HG02610 (cell line): ENCODE results near the gene FIGNL1.

Experiments
- ATAC-seq: cut with Tn5 transposase; IDR thresholded peaks from one replicate; pipeline ENCODE4 v1.9.1; 2021; ENCODE audit warnings: mild to moderate bottlenecking, moderate library complexity; ENCODE audit not compliant: unreplicated experiment

The FIGNL1 gene

DNA sequence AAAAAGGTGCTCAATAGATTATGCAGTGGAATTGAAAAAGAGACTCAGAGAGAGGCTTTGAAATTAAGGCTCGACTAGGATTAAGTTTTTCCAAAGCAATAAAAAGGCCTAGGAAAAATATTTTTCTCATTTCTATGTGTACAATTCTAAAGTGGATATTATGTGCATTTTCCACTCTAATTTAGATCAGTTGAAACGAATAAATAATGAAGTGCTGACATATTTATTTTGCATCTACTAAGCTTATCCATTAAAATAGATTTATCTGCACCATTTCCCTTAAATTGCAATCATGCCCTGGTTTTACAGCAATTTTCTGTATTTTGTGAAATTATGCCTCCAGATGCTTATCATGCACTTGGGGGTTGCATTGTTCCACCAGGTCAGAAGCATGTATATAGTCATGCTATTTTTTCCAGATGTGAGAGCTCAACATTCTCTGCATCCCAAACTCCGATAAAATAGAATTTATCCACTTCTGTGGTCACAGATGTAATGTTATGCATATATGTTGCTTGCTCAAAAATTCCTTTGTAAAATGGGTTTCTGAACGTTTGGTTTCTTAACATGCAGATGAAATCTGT lies 18.3 kb downstream of the FIGNL1 start:
- ATAC-seq: no peak

DNA sequence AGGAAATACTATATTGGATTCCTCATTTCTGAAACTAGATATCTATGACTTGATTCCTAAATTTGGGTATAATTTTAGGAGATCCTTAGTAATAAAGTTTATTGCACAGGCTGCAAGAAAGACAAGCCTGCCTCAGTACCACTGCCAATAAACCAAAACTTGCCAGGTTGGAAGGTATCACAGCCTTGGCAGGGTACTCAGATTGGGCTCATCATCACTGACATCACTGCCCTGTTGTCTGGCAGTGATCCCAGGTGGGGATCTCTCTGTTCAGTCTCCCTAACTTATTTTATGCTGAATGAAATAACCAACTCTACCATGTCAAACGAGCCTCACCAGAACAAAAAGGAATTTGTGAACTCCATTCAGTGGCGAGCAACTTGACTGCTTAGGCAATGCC lies 18.8 kb downstream of the FIGNL1 start:
- ATAC-seq: no peak

DNA sequence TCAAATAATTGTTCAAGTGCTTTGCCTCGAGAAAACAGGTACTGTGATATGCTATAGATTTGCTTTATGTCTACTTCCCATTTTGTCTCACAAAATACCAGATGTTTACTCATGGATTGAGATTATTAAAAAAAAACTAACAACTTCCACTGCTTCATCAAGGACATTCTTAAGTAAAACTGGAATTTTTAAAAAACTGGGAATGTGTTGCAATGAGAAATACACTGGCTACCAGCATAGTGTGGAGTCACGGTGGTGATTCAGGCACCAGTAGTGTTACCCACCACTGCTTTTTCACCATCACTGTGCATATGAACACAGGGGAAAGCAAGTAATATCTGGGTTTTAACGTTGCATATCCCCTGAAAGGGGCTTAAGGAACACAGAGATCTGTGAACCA lies 21.2 kb downstream of the FIGNL1 start:
- ATAC-seq: no peak

DNA sequence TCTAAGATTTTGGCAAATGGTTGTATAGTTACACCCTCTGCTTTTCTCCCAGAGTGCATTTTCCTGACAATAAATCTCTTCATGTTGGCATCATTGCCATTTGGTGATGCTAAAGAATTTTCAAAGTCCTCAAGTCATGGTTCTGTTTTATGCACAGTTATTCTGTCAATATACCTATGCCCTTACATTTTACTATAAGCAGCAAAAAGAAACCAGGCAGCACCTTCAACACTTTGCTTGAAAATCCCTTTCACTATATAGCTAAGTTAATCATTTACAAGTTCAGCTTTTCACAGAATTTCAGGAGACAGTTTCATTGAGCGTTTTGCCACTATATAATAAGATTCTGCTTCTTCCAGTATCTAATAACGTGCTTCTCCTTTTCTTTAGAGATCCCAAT lies 22.6 kb downstream of the FIGNL1 start:
- ATAC-seq: no peak

DNA sequence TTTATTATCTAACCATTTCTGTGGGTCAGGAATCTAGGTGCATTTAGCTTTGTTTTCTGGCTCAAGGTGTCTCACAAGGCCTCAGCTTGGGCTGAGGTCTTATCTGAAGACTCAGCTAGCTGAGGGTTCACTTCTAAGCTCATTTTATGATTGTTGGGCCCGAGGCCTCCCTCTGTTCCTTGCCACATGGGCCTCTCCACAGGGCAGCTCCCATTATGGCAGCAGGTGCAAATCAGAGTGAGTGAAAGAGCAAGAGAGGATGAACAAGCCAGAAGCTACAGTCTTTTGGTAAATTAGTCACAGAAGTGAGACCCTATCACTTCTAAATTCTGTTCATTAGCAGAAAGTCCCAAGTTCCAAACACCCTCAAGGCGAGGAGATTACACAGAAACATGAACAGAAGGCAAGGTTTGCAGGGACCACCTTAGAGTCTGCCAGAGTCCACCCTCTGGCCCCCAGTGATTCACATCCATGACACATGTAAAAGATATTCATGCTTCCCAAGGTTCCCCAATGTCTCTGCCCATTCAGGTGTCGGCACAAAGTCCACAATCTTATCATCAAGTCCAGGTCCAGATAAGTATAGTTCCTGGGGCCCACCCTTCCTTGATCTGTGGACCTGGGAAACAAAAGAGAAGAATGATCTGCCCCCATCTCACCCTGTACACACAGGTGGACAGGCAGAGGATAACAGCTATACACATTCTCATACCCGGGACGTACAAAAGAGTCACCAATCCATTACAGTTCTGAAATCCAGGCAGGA lies 23.7 kb downstream of the FIGNL1 start:
- ATAC-seq: no peak

DNA sequence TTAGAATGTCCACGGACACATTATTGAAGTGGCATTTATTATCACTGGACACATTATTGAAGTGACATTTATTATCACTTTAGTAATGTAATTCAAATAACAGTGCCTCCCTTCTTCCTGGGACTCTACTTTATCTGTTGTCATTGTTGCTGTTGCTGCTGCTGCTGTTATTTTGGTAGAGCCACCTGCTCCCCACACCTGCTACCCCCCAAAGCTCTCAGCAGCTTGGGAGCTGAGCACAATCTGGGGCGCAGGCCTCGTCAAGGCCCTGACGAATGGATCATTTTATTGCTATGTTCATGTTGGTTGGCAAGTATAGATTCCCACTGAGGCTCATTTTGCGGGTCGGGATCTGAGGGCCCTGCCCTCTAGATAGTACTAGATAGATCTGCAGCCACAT lies 24.8 kb downstream of the FIGNL1 start:
- ATAC-seq: no peak

DNA sequence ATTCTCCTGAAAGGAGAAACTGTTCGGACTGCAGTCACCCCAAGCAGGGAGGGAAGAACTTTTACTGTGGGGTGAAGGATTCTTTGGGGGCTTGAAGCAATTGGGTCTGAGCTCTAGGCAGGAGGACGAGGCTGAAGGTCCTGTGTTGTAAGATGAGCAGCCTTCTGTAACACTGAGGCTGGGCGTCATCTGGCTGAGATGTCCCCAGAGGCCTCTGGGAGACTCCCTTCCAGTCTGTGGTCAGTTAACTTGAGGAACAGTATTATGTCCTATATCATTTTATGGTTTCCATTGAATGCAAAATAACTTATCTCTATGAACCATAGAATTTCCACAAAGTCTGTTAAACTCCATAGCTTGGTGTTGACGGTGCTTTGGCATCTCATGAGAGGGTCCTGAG lies 26.3 kb downstream of the FIGNL1 start:
- ATAC-seq: no peak

DNA sequence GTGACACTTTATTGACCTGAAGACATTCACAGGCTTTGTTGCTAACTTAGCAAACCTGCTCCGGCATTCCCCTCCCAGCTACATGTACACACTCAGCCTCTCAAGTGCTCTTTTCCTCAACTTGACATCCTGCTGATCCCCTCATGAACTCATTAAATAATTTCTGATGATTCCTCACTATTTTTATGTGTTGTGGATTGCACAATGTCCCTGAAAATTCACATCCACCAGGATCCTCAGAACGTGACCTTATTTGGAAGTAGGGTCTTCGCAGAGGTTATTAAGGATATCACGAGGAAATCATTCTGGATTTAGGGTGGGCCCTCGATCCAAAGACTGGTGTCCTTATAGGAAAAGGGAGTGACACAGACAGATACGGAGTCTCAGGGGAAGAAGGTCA lies 27.3 kb downstream of the FIGNL1 start:
- ATAC-seq: no peak

DNA sequence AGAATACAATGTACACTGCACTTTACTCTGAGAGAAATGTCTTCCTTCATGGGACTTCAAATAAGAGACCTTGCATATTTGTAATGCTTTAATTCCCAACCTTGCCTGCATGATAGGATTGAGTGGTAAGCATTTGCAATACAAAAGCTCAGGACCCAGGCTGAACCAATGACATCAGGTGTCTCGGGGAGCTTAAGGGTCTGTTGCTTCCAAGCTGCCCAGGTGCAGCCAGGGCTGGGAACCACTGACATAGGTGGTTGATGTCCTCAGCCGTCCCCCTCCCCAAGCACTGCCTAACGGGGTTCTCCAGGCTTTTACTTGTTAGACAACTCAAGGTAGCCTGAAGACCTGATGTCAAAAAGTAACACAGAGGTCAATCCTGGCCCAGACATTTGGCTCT lies 29.1 kb downstream of the FIGNL1 start:
- ATAC-seq: no peak

DNA sequence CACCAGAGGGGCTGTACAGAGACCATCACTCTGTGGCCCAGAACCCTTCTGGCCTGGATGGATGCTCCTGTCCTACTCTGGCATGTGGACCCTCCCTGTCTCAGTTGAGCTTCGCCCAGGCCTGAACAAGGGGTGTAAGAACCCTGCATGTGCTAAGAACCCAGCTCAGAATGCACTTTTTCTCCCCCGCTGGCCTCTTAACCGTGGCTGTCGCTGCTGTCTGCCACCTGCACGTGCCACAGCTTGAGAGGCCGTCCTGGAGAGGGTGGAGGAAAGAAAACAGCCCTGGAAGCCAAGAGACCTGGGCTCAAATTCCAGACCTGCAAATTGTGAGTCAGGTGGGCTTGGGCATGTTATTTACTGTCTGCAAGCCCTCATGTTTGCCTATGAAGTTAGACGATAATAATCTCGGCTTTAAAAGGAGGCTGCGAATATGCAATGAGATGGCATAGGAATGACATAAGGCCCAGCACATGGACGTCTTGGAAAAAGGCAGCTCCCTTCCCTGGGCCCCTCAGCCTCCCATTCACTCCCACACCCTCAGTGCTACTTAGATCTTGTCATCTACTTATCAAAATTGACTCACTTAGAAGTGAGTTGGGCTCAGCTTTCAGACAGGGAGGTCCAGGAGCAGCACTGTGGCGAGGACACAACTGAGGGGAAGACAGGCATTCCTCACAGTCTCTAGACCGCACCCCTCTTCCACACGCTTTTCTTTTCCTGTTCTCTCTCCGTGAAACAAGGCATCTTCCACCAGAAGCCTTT lies 31.4 kb downstream of the FIGNL1 start:
- ATAC-seq: no peak

DNA sequence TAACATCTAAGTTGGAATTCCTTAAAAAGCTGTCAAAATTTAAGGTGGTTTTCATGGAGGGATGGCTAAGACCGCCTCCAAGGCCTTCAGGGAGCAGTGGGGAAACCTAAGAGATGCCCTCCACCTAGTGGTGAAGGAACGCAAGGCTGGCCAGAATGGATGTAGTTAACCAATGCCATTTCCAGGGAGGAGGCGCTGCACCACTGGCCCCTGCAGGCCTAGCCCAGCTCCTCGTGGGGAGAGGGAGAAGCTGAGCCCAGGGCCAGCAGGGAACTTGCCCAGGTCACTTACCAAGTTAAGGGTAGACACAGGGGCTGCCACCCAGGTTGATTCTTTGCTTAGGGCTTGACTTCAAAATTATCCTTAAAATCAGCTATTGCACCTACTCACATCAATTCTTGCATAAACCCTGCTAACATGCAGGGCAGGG lies 32.0 kb downstream of the FIGNL1 start:
- ATAC-seq: peak; percentile 83

DNA sequence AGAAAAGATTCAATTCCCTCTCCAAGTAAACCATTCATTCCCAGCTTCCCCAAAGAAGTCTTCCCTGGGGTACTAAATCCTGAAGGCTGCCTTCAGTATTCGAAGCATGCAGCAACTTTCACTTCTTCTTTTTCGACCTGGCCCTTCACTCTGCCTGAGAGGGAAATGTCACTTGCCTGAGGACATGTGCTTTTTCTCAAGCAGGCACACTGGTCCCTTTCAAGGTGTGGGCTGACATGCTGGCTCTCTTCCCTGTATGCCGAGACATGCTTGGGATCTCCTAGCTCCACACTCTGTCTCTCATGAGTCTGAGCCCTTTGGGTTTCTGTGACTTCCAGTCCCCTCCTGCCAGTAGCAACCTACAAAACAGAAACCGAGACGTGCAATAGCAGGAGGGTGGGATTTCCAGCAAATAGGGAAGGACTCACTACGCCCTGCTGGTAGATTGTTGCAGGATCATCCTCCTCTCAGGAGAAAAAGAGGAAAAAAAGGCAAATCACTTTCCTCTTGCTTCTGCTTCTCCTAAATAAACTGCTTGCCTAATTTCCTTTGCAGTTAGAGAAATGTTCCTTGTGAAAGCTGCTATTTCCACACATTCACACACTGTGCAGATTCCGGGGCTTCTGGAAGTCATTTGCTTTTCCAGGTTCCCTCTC lies 33.5 kb downstream of the FIGNL1 start:
- ATAC-seq: peak; percentile 77

DNA sequence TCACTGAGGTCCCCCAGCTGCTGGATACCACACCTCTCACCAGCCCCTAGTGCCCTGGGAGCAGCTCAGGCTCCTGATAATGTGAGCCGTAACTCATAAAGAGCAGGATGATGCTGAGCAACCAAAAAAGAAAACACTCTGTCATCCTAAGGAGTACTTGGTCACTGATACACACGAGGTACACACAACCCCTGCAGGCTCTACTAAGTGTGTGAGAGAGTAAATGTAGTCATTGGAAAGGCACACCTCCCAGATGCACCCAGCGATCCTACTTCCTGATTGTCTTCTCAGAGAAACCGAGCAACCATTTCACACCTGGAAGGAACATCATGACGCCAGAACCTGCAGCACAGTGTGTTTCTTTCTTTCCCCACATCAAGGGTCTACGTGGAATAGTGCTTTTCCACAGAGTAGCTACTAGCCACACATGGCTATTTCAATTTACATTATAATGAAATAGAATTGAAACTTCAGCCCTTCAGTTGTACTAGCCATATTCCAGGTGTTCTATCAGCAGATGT lies 34.2 kb downstream of the FIGNL1 start:
- ATAC-seq: no peak

DNA sequence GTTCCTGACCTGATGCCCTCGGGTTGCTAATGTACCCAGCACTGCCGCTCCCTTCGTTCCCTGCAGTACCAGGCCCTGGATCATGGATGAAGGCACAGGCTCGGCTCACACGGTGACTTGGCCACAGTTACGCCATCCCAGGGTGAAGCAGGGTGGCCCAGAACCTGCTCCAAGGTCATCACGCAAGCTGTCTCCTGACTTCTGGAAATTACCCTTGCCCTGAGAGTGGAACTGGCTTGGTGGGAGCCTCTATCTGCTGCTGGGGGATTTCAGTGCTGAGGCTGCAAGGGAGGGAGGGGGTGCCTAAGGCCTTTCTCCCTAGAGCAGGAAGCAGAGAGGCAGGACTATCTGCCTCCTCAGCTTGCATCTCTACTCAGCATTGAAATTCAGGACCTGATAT lies 36.6 kb downstream of the FIGNL1 start:
- no peak for ATAC-seq

DNA sequence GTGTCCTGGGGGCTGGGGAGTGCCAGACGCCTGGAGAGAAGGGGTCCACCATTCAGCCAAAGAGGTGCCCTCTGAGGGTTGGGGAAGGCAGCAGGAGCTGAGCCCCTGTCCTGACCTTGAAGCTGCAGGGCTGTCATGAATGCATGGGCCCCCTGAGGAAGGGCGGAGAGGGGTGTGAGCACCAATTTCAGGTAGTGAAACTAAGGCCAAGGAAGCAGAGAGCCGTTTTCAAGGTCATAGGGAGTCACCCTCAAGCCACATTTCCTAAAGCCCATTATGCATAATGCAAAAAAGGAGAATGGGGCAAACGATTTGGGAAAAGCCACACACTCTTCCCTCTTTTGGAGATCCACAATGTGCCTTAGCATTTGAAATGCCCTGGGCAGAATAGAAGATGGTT lies 37.2 kb downstream of the FIGNL1 start:
- no peak for ATAC-seq

DNA sequence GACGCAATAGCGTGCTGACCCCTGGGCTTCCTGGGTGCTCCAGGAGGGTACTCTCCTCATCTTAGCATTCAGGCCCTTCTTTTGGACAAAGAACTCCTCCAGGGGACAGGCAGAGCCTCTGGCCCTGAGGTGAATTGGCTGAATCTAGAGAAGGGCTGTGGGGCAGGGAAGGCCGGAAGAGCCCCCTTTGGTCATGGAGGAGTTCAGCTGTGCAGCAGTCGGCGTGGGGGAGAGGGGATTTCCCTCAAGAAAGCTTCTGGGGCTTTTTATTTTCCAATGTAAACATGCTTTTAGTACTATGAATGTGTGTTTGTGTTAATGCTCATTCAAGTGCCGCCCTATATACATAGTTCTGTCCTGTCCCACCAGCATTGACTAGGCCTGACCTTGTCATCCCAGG lies 38.8 kb downstream of the FIGNL1 start:
- ATAC-seq: no peak

DNA sequence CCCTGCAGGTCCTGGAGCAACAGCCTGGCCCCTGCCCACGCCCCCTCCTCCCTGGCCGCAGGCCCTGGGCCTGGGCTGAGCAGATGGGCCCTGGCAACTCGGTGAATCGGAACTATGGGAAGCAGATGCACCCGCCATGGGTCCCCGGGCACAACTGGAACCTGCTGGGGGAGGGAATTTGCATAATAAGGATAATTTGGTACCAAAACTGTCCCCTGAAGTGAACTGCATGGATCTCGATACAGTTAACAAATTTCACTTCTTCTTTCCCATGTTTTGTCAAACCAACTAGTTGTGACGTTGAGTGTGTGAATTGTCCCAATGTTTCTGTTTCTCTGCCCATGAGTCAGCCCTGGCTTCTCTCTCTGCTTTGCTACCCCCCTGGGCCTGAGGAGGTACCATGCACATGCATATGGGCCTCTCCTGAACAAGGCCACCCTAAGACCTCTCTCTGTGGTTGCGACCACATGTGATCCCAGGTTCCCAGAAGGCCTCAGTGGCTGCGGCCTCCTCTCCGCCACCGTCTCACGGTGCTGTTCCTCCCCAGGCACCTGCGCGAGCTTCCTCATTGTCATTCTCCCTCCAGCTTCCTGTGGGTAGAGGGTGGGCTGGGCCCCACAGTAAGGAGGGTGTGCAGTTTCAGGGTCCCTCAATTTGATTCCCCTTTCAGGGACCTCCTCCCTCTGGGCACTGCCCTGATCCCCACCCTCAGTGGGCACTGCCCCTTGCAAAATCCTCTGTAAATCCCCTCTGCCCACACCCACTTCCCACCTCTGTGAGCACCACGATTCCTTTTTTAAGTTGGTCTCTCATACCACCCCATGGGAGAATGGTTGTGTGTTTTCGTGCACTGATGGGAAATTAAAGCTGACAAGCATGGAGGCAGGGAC lies 40.0 kb downstream of the FIGNL1 start:
- ATAC-seq: peak; percentile 62

DNA sequence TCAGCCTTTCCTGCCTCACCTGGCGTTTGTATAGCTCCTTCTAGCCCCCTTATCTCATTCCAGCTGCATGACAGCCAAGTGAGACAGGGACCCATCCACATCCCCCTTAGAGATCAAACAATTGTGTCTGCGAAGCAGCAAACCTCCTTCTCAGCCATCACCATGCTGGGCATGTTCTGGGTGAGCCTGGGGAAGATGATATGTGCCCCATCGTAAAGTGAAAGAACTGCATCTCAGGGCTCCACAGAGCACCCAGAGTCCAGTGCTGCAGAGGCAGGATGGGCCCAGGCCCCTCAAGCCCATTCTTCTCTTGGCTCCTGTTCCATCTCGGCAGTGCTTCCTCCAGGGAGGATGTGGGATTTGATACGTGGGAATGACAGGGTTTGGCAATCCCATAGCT lies 43.2 kb downstream of the FIGNL1 start:
- ATAC-seq: no peak

DNA sequence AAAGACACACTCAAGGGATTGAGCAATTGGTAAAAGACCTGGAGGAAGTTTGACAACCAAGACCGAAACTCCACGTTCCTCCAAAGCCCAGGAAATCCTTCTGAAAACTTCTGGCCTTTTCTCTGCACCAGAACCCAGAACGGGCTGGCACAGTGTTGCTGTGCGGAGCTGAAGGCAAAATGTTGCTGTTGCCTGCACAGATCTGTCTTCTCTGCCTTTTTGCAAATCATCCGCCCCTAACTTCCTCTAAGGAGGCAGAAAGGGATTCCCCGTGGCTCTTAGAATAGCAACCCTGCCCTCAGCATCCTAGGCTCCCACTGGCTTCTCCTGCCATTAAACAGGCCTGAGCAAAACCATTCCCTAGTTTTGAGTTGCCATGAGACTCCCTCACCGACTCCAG lies 44.9 kb downstream of the FIGNL1 start:
- ATAC-seq: no peak

DNA sequence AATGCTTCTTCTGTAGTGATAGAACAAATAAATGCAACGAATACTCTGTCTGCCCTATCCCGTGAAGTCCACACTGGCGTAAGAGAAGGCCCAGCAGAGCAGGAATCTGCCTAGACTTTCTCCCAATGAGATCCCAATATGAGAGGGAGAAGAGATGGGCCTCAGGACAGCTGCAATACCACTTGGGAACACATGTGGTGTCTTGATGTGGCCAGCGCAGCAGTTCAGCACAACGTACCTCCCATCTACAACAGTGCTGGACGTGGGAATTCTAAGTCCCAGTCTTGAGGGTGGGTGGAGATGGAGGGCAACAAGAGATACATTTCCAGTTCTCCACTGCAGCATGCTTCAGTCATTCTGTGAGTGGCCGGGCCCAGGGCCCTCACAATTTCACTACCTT lies 45.8 kb downstream of the FIGNL1 start:
- no peak for ATAC-seq
